ENCODE data around the gene DCBLD1. TPM values are rescaled to one million over a fixed set of nuclear protein-coding genes. Genes with fewer than 3 reads are reported as not detected.
A peak's percentile ranks its signal among the peaks of the same experiment; 100 is the strongest.
"Not testable (repeated sequence)": the region's sequence is repeated elsewhere in the genome, so short reads cannot be mapped to it uniquely, and the experiment has no call there.

Gene DCBLD1
- total RNA-seq, 1 experiment from 2014 or later, result 59.1 TPM

DNA sequence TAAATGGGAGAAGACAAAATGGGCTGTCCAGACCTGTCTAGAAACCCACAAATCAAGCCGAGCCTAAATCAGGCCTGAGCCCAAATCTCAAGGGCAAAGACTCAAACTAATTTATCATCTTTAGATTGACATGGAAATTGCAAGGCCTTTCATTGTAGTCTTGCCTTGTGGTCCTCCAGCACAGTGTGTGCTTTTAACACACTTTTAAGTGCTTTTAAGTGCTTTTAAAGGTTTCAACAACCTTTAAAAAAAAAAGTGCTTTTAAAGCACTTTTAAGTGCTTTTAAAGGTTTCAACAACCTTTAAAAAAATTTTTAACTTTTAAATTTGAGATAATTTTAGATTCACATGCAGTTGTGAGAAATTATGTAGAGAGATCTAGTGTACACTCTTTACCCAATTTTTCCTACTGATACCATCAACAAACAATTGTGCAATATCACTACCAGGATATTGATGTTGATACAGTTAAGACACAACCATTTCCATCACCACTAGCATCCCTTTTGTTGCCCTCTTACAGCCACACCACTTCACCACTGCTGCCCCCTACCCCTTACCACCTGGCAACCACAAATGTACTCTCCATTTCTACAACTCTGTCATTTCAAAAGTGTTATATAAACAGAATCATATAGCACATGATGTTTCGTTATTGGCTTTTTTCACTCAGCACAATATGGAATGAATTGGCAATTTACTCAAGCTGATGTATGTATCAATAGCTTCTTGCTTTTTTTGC lies 23.1 kb upstream of the DCBLD1 start:
- H3K9me3 ChIP-seq (replicated peaks), result no peaks in the 10 kb centered on the region
- DNase-seq (ENCODE audit: low read depth in 1 of 2, low spot score in 2 of 2), result no peak
- no peak overlapping the region for H3K4me3 ChIP-seq
- H3K36me3 ChIP-seq, result no peaks in the 10 kb centered on the region
- no peaks in the 10 kb centered on the region for H3K27me3 ChIP-seq (replicated peaks)
- peaks cover 17% of the 10 kb centered on the region for H3K4me1 ChIP-seq (replicated peaks)
- no peak overlapping the region for H3K27ac ChIP-seq

DNA sequence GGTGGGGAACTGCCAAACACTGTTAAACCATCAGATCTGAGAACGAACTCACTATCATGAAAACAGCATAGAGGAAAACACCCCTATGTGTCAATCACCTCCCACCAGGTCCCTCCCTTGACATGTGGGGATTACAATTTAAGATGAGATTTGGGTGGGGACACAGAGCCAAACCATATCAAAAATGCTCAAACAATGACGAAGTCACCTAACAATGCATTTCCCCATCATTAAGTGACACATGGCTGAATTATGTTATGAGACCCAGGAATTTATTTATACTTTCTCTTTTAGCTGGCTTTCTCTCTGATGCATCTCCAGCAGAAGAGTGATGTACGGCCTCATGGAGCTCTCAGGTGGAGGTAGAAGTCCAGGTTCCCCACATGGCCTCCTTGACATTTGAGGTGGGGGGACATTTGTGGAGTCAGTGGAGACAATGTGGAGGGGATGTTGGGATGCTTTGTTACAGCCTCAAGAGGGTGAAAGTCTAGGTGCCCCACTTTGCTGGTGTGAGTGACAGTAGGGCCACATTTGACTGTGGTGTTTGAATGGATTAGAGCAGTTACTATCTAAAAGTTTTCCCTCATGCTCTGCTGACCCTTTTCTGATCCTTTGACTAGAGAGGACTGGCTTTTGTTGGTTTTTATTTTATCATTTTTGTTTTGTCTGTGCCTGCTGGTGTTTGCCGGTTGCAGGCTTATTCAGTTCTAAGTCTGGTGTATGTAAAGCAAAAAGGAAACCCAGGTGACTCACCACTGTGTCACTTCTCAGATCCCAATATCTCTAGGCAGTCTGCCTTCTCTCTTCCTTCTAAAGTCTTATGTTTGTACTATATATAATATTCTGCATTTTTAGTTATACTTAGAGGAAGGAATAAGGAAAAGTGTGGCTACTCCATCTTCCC lies 18.5 kb upstream of the DCBLD1 start:
- no peaks in the 10 kb centered on the region for H3K36me3 ChIP-seq
- no peaks in the 10 kb centered on the region for H3K9me3 ChIP-seq (replicated peaks)
- H3K4me1 ChIP-seq (replicated peaks), result peaks cover 31% of the 10 kb centered on the region
- H3K27me3 ChIP-seq (replicated peaks), result no peaks in the 10 kb centered on the region
- H3K27ac ChIP-seq, result peak overlapping the region; percentile 92
- peak overlapping the region; percentile 9; the same call in 1 of the 2 replicates for H3K4me3 ChIP-seq
- DNase-seq (ENCODE audit: low read depth in 1 of 2, low spot score in 2 of 2), result peak; percentile 65 to 89

- no peaks in the 10 kb centered on the region for H3K36me3 ChIP-seq
- H3K27me3 ChIP-seq (replicated peaks), result no peaks in the 10 kb centered on the region
- no peaks in the 10 kb centered on the region; the same call in 1 of the 2 replicates for H3K9me3 ChIP-seq (replicated peaks)
- DNase-seq (ENCODE audit: low read depth in 1 of 2, low spot score in 2 of 2), result no peak
- H3K4me1 ChIP-seq (replicated peaks), result peaks cover 31% of the 10 kb centered on the region
- peak overlapping the region; percentile 92 for H3K27ac ChIP-seq
- H3K4me3 ChIP-seq, result no peak overlapping the region
These were observed 17.8 kb upstream of the DCBLD1 start for GRCh38 chr6:117464700-117465099.

- DNase-seq (ENCODE audit: low read depth in 1 of 2, low spot score in 2 of 2), result no peak
- Histone ChIP-seq H3K27me3 (replicated peaks) (no peaks in the 10 kb centered on the region), H3K27ac (no peak overlapping the region; the same call in 1 of the 2 replicates), H3K4me1 (replicated peaks) (peaks cover 31% of the 10 kb centered on the region), H3K4me3 (no peak overlapping the region), H3K36me3 (no peaks in the 10 kb centered on the region), H3K9me3 (replicated peaks) (no peaks in the 10 kb centered on the region; the same call in 1 of the 2 replicates)
These were observed 16.8 kb upstream of the DCBLD1 start for GRCh38 chr6:117465691-117466090.

- H3K4me1 ChIP-seq (replicated peaks), result peaks cover 27% of the 10 kb centered on the region
- H3K36me3 ChIP-seq, result no peaks in the 10 kb centered on the region
- H3K27me3 ChIP-seq (replicated peaks), result no peaks in the 10 kb centered on the region
- no peaks in the 10 kb centered on the region; the same call in 1 of the 2 replicates for H3K9me3 ChIP-seq (replicated peaks)
- no peak for DNase-seq (ENCODE audit: low read depth in 1 of 2, low spot score in 2 of 2)
- H3K27ac ChIP-seq, result no peak overlapping the region
- H3K4me3 ChIP-seq, result no peak overlapping the region
These were observed 14.6 kb upstream of the DCBLD1 start for GRCh38 chr6:117467876-117468275.

- H3K4me3 ChIP-seq; DNase-seq (ENCODE audit: low read depth in 1 of 2, low spot score in 2 of 2); H3K9me3 ChIP-seq (replicated peaks); H3K27ac ChIP-seq; H3K36me3 ChIP-seq; H3K27me3 ChIP-seq (replicated peaks): not testable (repeated sequence)
- peaks cover 22% of the 10 kb centered on the region for H3K4me1 ChIP-seq (replicated peaks)
These were observed 13.9 kb upstream of the DCBLD1 start for GRCh38 chr6:117468527-117468926.

GRCh38 chr6:117469356-117469755 lies 13.1 kb upstream of the DCBLD1 start:
- Histone ChIP-seq H3K9me3 (replicated peaks) (no peaks in the 10 kb centered on the region; the same call in 1 of the 2 replicates), H3K36me3 (no peaks in the 10 kb centered on the region), H3K4me3 (no peak overlapping the region), H3K27ac (no peak overlapping the region), H3K27me3 (replicated peaks) (no peaks in the 10 kb centered on the region), H3K4me1 (replicated peaks) (peaks cover 14% of the 10 kb centered on the region)
- no peak for DNase-seq (ENCODE audit: low read depth in 1 of 2, low spot score in 2 of 2)

DNA sequence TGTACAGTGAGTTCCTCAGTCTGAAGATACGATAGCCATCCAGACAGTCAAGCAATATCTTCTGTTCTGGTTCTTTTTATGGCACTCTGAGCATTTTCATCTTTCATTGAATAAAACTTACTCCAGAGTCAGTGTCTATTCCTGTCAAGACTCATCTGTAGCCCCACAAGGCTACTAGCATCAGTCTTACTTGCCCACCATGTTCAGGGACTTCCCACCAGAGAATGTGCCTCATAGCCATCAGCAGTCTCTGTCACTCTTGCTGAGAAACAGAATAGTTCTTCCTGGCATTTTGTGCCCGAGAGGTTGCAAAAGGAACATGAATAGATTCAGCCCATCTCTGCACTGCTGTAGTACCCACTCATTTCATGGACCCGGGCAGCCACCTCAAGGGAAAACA lies 12.7 kb upstream of the DCBLD1 start:
- H3K4me1 ChIP-seq (replicated peaks), result peaks cover 9% of the 10 kb centered on the region
- no peaks in the 10 kb centered on the region for H3K36me3 ChIP-seq
- no peaks in the 10 kb centered on the region; the same call in 1 of the 2 replicates for H3K9me3 ChIP-seq (replicated peaks)
- no peak overlapping the region for H3K4me3 ChIP-seq
- H3K27me3 ChIP-seq (replicated peaks), result no peaks in the 10 kb centered on the region
- no peak for DNase-seq (ENCODE audit: low read depth in 1 of 2, low spot score in 2 of 2)
- H3K27ac ChIP-seq, result no peak overlapping the region

DNA sequence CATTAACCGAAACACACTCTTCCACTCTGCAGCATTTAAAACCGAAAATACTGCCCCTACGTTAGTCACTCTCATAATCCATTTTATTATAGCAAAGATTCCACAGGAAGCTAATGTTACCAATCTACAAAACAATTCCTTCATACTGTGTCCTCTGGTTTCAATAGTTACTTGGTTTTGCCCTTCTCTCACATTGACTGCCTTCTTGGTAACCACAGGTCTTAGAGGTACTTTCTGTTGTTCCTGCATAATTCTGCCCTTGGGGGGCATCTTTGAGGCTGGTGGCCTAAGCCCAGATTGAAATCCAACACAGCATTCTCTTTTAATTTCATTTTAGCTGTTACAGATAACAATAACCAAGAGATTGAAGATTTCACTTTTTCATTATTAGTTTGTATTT lies 9.8 kb upstream of the DCBLD1 start:
- Histone ChIP-seq H3K27me3 (replicated peaks) (no peaks in the 10 kb centered on the region), H3K4me3 (no peak overlapping the region), H3K36me3 (no peaks in the 10 kb centered on the region), H3K4me1 (replicated peaks) (no peaks in the 10 kb centered on the region), H3K27ac (no peak overlapping the region), H3K9me3 (replicated peaks) (no peaks in the 10 kb centered on the region; the same call in 1 of the 2 replicates)
- no peak for DNase-seq (ENCODE audit: low read depth in 1 of 2, low spot score in 2 of 2)

DNA sequence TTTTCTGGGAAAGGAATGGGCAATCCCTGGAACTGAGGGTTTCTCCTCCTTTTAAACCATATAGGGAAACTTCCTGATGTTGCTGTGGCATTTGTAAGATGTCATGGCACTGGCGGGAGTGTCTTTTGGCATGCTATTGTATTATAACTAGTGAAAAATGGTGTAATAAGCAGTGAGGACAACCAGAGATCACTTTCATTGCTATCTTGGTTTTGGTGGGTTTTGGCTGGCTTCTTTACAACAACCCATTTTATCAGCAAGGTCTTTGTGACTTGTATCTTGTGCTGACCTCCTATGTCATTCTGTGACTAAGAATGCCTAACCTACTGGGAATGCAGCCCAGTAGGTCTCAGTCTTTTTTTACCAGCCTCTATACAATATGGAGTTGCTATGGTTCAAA lies 9.1 kb upstream of the DCBLD1 start:
- Histone ChIP-seq H3K27me3 (replicated peaks) (no peaks in the 10 kb centered on the region), H3K4me1 (replicated peaks) (no peaks in the 10 kb centered on the region), H3K36me3 (no peaks in the 10 kb centered on the region), H3K9me3 (replicated peaks) (no peaks in the 10 kb centered on the region; the same call in 1 of the 2 replicates), H3K4me3 (no peak overlapping the region), H3K27ac (no peak overlapping the region)
- DNase-seq (ENCODE audit: low read depth in 1 of 2, low spot score in 2 of 2), result no peak

- no peak overlapping the region for H3K27ac ChIP-seq
- DNase-seq (ENCODE audit: low read depth in 1 of 2, low spot score in 2 of 2), result no peak
- no peaks in the 10 kb centered on the region for H3K9me3 ChIP-seq (replicated peaks)
- H3K4me1 ChIP-seq (replicated peaks), result peaks cover 9% of the 10 kb centered on the region
- H3K27me3 ChIP-seq (replicated peaks), result no peaks in the 10 kb centered on the region
- peaks cover 7% of the 10 kb centered on the region; the same call in 1 of the 2 replicates for H3K36me3 ChIP-seq
- H3K4me3 ChIP-seq, result no peak overlapping the region
These were observed 4.3 kb upstream of the DCBLD1 start for GRCh38 chr6:117477988-117478852.

- H3K27ac ChIP-seq, result no peak overlapping the region
- H3K36me3 ChIP-seq, result peaks cover 7% of the 10 kb centered on the region; the same call in 1 of the 2 replicates
- no peaks in the 10 kb centered on the region for H3K27me3 ChIP-seq (replicated peaks)
- no peaks in the 10 kb centered on the region for H3K9me3 ChIP-seq (replicated peaks)
- no peak overlapping the region for H3K4me3 ChIP-seq
- H3K4me1 ChIP-seq (replicated peaks), result peaks cover 9% of the 10 kb centered on the region
- DNase-seq (ENCODE audit: low read depth in 1 of 2, low spot score in 2 of 2), result no peak
These were observed 3.6 kb upstream of the DCBLD1 start for GRCh38 chr6:117478853-117479231.

- Histone ChIP-seq H3K4me3 (no peak overlapping the region), H3K36me3 (peaks cover 20% of the 10 kb centered on the region), H3K9me3 (replicated peaks) (no peaks in the 10 kb centered on the region), H3K27ac (no peak overlapping the region), H3K4me1 (replicated peaks) (peaks cover 24% of the 10 kb centered on the region), H3K27me3 (replicated peaks) (no peaks in the 10 kb centered on the region)
- no peak for DNase-seq (ENCODE audit: low read depth in 1 of 2, low spot score in 2 of 2)
These were observed 1.8 kb upstream of the DCBLD1 start for GRCh38 chr6:117480651-117481050.
